GM19193 (cell line): ENCODE measurements around the gene CRB2.

ENCODE experiments used
- POLR2A ChIP-seq: IDR thresholded peaks from 4 replicates; pipeline ENCODE4 v1.6.1; 2011; ENCODE audit not compliant: insufficient read depth, insufficient read length; ENCODE audit errors: extremely low read depth

Gene CRB2

DNA sequence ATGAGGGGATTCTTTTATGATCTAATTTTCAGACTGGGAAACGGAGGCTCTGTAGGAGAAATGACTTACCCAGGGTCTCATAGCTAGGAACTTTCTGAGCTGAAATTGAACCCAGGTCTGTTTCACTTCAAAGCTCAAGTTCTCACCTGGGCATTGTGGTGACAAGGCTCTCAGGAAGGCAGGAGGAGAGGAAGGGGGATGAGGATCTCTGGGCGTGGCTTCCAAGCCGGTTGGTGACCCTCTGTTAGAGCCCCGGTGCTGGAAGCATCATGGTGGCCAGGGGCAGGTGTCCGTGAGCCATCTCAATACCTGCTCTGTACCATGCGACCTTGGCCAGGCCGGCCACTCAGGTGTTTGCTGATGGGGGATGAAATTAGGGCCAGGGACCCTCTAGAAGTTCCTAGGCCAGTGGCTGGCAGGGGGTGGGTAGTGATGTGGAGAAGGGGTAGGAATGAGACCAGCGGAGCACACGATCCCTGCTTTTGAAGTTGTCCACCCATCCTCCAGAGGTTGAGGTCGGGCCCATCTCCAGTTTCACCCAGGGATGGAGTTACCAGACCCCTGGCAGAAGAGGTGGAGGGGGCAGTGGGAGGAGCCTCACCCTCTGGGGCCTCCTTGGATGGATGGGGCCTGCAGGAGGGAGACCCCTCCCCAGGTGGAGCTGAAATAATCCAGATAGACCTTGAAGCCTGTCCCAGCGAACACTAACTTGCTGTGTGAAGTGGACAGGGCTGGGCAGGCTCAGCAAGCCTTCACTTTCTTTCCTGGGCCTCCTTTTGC is 5.9 kb downstream of the CRB2 start:
- no peak for TF ChIP-seq POLR2A

DNA sequence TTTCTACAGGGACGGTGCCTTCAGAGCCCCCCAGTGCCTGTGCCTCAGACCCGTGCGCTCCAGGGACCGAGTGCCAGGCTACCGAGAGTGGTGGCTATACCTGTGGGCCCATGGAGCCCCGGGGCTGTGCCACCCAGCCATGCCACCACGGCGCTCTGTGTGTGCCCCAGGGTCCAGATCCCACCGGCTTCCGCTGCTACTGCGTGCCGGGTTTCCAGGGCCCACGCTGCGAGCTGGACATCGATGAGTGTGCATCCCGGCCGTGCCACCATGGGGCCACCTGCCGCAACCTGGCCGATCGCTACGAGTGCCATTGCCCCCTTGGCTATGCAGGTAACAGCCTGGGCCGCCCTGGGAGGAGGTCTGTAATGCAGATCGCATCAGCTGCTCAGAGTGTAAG is 6.9 kb downstream of the CRB2 start:
- no peak for TF ChIP-seq POLR2A

DNA sequence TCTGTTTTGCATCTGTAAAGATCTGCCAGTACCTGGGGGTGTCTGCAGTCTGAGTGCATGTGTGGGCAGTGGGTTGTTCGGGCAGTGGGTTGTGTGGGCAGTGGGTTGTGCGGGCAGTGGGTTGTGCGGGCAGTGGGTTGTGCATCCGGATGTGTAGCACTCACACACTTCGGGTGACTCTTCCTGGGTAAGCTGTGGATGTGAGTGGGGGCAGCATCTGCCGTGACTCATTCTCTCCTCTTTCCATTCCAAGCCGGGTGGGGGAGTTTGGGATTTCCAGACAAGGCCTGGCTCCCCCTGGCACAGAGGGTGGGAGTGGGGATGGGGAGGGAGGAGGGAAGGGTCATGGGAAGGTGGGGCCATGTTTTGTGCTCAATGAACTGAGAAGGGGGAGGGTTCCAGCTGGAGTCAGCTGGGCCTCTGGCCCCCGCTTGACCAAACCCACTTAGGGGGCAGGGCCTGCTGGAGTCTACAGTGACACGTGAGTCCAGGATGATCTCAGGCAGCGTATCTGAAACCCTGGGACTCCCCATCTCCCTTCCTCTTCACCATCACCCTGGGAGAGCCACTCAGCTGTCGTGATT is 8.3 kb downstream of the CRB2 start:
- no peak for TF ChIP-seq POLR2A

DNA sequence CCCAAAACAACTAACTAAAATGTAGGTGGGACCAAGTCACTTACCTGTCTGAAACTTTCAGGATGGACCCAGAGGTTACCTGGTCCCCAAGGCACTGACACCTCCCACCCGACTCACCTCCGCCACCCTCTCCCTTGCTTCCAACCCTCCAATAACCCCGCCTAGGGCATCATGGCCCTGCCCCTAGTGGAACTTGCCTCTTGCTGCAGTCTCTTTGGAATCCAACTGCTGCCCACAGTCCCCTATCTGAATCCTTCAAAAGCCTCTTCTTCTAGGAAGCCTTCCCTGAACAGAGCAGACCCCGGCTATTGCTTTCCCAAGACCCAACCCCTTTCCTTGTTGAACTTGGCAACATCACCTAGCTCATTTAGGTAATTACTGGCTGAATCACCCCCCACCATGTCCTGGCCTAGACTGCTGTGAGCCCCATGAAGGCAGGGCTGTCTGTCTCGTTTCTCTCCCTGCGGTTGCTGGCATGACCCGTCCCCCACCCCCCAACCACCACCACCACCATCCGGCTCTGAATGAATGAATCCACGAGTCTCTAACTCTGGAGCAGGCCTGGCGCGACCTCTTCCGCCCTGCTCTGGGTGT is 9.4 kb downstream of the CRB2 start:
- TF ChIP-seq POLR2A, result no peak

DNA sequence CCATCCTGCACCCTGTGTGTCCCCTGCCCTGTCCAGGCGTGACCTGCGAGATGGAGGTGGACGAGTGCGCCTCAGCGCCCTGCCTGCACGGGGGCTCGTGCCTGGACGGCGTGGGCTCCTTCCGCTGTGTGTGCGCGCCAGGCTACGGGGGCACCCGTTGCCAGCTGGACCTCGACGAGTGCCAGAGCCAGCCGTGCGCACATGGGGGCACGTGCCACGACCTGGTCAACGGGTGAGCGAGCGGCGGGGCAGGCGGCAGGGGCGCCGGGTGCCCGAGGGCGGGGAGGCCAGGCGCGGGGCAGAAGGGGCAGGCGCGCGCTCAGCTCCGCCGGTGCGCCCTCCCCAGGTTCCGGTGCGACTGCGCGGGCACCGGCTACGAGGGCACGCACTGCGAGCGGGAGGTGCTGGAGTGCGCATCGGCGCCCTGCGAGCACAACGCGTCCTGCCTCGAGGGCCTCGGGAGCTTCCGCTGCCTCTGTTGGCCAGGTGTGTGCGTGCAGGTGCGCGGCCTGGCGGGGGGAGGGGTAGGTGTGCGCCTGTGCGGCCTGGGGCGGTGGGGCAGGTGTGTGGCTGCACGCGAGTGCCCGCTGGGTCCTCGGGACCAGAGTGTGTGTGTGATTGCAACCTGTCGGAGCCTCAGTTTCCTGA is 10.0 kb downstream of the CRB2 start:
- TF ChIP-seq POLR2A, result no peak

DNA sequence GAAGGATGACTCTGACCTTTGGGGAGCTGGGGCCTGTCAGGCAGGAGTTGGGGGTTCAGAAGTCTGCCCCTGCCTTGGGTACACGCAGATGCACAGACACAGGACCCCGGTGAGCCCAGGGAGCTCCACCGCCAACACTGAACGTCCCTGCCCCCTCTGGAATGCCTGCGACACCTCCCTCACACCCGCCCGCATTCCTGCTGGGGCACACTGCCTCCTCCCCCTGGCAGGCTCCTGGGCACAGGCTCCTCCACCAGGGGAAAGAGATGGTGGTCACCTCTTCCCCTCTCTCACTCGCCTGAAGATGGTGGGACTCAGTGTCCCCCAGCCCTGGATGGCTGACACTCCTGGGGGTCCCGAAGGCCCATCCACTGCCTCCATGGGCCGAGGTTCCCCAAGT is 12.0 kb downstream of the CRB2 start:
- TF ChIP-seq POLR2A, result no peak

DNA sequence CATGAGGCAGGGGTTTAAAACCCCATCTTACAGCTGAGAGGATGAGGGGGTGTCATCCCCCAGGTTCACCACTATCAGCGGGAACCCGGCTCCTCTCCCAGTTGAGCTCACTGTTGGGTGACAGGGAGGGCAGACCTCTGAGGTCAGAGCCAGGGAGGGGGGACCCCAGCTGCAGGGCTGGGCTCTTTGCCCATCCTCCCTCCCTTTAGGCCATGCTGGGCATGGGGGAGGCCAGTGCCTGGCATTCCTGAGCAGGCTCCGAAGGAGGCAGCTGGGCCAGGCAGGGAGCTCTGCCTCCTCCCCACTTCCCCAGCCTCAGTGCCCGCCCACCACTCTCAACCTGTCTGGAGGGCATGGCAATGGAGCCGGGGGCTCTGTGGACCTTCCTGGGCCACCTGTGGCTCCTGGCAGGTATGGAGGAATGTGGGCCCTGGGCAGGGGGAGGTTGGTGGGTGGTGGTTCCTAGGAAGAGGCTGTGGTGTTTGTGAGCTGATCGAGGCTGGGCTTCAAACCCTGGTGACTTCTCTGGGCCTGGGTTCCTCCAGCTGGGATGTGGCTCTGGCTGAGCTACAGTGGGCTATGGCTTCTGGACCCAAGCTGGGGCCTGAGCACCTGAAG is 12.6 kb downstream of the CRB2 start:
- TF ChIP-seq POLR2A, result no peak

DNA sequence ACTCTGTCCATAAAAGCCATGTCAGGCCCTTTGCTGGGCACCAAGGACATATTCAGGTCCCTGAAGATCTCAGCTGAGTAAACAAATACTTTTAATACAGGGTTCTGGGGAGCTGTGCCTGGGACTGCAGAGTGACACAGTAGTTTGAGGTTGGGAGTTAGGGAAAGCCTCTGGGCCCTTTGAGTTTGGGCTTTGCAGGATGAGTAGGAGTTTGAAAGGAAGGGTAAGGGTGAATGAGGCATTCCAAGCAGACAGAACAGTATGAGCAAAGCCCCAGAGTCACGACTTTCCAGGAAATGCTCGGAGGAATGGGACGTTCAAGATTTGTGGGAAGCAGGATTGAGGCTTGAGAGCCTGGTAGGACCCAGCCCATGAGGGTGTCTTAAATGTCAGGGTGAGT is 13.3 kb downstream of the CRB2 start:
- no peak for TF ChIP-seq POLR2A

DNA sequence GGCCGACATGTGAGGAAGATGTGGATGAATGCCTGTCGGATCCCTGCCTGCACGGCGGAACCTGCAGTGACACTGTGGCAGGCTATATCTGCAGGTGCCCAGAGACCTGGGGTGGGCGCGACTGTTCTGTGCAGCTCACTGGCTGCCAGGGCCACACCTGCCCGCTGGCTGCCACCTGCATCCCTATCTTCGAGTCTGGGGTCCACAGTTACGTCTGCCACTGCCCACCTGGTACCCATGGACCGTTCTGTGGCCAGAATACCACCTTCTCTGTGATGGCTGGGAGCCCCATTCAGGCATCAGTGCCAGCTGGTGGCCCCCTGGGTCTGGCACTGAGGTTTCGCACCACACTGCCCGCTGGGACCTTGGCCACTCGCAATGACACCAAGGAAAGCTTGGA is 14.1 kb downstream of the CRB2 start:
- TF ChIP-seq POLR2A, result no peak

DNA sequence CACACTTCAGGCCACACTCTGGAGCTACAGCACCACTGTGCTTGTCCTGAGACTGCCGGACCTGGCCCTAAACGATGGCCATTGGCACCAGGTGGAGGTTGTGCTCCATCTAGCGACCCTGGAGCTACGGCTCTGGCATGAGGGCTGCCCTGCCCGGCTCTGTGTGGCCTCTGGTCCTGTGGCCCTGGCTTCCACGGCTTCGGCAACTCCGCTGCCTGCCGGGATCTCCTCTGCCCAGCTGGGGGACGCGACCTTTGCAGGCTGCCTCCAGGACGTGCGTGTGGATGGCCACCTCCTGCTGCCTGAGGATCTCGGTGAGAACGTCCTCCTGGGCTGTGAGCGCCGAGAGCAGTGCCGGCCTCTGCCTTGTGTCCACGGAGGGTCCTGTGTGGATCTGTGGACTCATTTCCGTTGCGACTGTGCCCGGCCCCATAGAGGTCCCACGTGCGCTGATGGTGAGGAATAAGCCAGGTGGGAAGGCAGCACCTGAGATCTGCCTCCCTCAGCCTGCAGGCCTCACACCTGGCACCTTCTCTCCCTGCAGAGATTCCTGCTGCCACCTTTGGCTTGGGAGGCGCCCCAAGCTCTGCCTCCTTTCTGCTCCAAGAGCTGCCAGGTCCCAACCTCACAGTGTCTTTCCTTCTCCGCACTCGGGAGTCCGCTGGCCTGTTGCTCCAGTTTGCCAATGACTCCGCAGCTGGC is 14.7 kb downstream of the CRB2 start:
- no peak for TF ChIP-seq POLR2A

DNA sequence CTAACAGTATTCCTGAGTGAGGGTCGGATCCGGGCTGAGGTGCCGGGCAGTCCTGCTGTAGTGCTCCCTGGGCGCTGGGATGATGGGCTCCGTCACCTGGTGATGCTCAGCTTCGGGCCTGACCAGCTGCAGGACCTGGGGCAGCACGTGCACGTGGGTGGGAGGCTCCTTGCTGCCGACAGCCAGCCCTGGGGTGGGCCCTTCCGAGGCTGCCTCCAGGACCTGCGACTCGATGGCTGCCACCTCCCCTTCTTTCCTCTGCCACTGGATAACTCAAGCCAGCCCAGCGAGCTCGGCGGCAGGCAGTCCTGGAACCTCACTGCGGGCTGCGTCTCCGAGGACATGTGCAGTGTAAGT is 15.2 kb downstream of the CRB2 start:
- TF ChIP-seq POLR2A, result no peak

DNA sequence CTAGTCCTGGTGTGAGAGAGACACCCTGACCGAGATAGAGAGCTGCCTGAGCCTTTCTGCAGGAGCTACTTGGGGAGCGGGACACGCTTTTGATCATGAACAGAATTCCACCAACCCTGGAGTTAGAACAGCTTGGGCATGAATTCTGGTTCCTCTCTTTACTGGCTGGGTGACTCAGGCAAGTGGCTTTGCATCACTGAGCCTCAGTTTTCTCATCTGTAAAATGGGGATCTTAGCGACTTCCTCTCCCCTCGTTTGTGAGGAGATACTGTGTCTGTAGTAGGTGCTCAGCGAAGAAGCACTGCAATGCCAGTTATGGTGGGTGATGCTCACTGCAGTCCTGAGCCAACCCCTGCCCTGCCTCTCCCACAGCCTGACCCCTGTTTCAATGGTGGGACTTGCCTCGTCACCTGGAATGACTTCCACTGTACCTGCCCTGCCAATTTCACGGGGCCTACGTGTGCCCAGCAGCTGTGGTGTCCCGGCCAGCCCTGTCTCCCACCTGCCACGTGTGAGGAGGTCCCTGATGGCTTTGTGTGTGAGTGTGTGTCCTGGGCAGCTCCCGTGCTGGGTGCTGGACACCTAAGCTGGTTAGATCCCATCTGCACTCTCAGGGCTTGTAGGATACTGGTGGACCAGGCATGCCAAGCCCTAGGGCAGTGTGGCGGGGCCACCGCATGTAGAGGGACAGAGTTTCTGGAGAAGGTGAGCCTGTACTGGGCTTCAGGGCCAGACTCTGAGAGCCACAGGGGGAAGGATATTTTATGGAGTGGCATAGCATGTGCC is 16.0 kb downstream of the CRB2 start:
- TF ChIP-seq POLR2A, result no peak

DNA sequence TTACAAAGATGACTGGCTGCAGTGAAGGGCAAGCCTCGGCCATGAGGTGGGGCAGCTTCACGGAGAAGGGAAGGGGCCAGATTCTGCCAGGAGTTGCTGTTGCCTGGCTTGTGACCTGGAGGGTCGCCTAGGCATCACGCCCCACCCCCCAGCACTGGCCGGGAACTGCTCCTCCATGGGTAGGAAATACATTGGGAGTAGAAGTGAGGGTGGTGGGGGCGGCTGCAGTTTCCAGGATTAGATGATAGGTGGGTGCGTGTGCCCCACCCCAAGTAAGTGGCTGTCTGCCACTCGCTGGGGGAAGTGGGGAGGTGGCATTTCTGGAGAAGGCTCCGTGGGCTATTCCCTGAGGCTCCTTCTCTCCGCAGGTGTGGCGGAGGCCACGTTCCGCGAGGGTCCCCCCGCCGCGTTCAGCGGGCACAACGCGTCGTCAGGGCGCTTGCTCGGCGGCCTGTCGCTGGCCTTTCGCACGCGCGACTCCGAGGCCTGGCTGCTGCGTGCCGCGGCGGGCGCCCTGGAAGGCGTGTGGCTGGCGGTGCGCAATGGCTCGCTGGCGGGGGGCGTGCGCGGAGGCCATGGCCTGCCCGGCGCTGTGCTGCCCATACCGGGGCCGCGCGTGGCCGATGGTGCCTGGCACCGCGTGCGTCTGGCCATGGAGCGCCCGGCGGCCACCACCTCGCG is 16.9 kb downstream of the CRB2 start:
- TF ChIP-seq POLR2A, result no peak
